Measurements from ENCODE around the gene CTU1.

CTU1 gene

GRCh38 chr19:51093510-51094345 is 14.5 kb downstream of the CTU1 start:
- ATAC-seq (replicated peaks) (no peak), DNase-seq (no peak)
- Mint-ChIP-seq H3K9me3 (no peaks in the 10 kb centered on the region), H3K36me3 (ENCODE audit: insufficient read depth) (no peaks in the 10 kb centered on the region), H3K27me3 (no peaks in the 10 kb centered on the region), H3K4me3 (no peak overlapping the region), H3K27ac (peak overlapping the region; percentile 21 to 66), H3K4me1 (ENCODE audit: low read depth in 2 of 2) (peaks cover 11 to 17% of the 10 kb centered on the region in 2 donors)

GRCh38 chr19:51093101-51093500 is 15.1 kb downstream of the CTU1 start:
- Mint-ChIP-seq H3K36me3 (ENCODE audit: insufficient read depth) (no peaks in the 10 kb centered on the region), H3K4me3 (no peak overlapping the region), H3K4me1 (ENCODE audit: low read depth in 2 of 2) (peaks cover 11 to 17% of the 10 kb centered on the region in 2 donors), H3K27me3 (no peaks in the 10 kb centered on the region), H3K27ac (peak overlapping the region; percentile 21 to 66), H3K9me3 (no peaks in the 10 kb centered on the region)
- ATAC-seq (replicated peaks) (no peak), DNase-seq (no peak)

- no peak overlapping the region for H3K27ac Mint-ChIP-seq
- H3K4me3 Mint-ChIP-seq: no peak overlapping the region
- H3K9me3 Mint-ChIP-seq: no peaks in the 10 kb centered on the region
- no peaks in the 10 kb centered on the region for H3K36me3 Mint-ChIP-seq (ENCODE audit: insufficient read depth)
- no peaks in the 10 kb centered on the region for H3K27me3 Mint-ChIP-seq
- H3K4me1 Mint-ChIP-seq (ENCODE audit: low read depth in 2 of 2): peaks cover 7 to 14% of the 10 kb centered on the region in 2 donors
- ATAC-seq (replicated peaks) (no peak), DNase-seq (no peak)
Measured at GRCh38 chr19:51091895-51092873, 16.0 kb downstream of the CTU1 start.

- ATAC-seq (replicated peaks) (no peak), DNase-seq (no peak)
- Mint-ChIP-seq H3K4me1 (ENCODE audit: low read depth in 2 of 2) (peaks cover 2 to 9% of the 10 kb centered on the region in 2 donors), H3K27me3 (no peaks in the 10 kb centered on the region), H3K36me3 (ENCODE audit: insufficient read depth) (no peaks in the 10 kb centered on the region), H3K9me3 (no peaks in the 10 kb centered on the region), H3K4me3 (no peak overlapping the region), H3K27ac (no peak overlapping the region)
Measured at GRCh38 chr19:51091126-51091525, 17.1 kb downstream of the CTU1 start.

GRCh38 chr19:51090471-51090870 is 17.7 kb downstream of the CTU1 start:
- ATAC-seq (replicated peaks): no peak
- Mint-ChIP-seq H3K9me3 (no peaks in the 10 kb centered on the region), H3K27ac (peak overlapping the region in 1 of 2 donors; percentile 13)

GRCh38 chr19:51089786-51090185 is 18.4 kb downstream of the CTU1 start:
- Mint-ChIP-seq H3K4me3 (no peak overlapping the region), H3K27ac (peak overlapping the region in 1 of 2 donors; percentile 13), H3K4me1 (ENCODE audit: low read depth in 2 of 2) (peaks cover 2 to 9% of the 10 kb centered on the region in 2 donors), H3K9me3 (no peaks in the 10 kb centered on the region), H3K36me3 (ENCODE audit: insufficient read depth) (peaks cover 4% of the 10 kb centered on the region), H3K27me3 (no peaks in the 10 kb centered on the region)
- no peak for ATAC-seq (replicated peaks)
- DNase-seq: no peak

More at GRCh38 chr19:51090471-51090870, 17.7 kb downstream of the CTU1 start:
- H3K4me3 Mint-ChIP-seq: no peak overlapping the region
- no peak for DNase-seq
- no peaks in the 10 kb centered on the region for H3K36me3 Mint-ChIP-seq (ENCODE audit: insufficient read depth)
- H3K4me1 Mint-ChIP-seq (ENCODE audit: low read depth in 2 of 2): peaks cover 2 to 9% of the 10 kb centered on the region in 2 donors
- H3K27me3 Mint-ChIP-seq: no peaks in the 10 kb centered on the region

GRCh38 chr19:51086153-51086850 is 21.9 kb downstream of the CTU1 start:
- no peak for ATAC-seq (replicated peaks)
- H3K27me3 Mint-ChIP-seq: peaks cover 26 to 33% of the 10 kb centered on the region in 2 donors
- no peak for DNase-seq
- peak overlapping the region in 1 of 2 donors; percentile 11 for H3K27ac Mint-ChIP-seq
- H3K4me1 Mint-ChIP-seq (ENCODE audit: low read depth in 2 of 2): peaks cover 0 to 3% of the 10 kb centered on the region in 2 donors
- no peak overlapping the region for H3K4me3 Mint-ChIP-seq
- no peaks in the 10 kb centered on the region for H3K9me3 Mint-ChIP-seq
- peaks cover 4% of the 10 kb centered on the region for H3K36me3 Mint-ChIP-seq (ENCODE audit: insufficient read depth)

GRCh38 chr19:51084505-51084904 is 23.7 kb downstream of the CTU1 start:
- DNase-seq: no peak
- Mint-ChIP-seq H3K27me3 (peaks cover 26 to 33% of the 10 kb centered on the region in 2 donors), H3K9me3 (no peaks in the 10 kb centered on the region), H3K27ac (no peak overlapping the region), H3K36me3 (ENCODE audit: insufficient read depth) (peaks cover 4% of the 10 kb centered on the region), H3K4me3 (no peak overlapping the region), H3K4me1 (ENCODE audit: low read depth in 2 of 2) (peaks cover 0 to 1% of the 10 kb centered on the region in 2 donors)
- ATAC-seq (replicated peaks): no peak

- no peak for ATAC-seq (replicated peaks)
- Mint-ChIP-seq H3K27ac (no peak overlapping the region), H3K4me3 (no peak overlapping the region), H3K27me3 (peaks cover 26 to 33% of the 10 kb centered on the region in 2 donors), H3K9me3 (no peaks in the 10 kb centered on the region), H3K4me1 (ENCODE audit: low read depth in 2 of 2) (peaks cover 0 to 1% of the 10 kb centered on the region in 2 donors), H3K36me3 (ENCODE audit: insufficient read depth) (peaks cover 4% of the 10 kb centered on the region)
- DNase-seq: no peak
Measured at GRCh38 chr19:51083783-51084182, 24.4 kb downstream of the CTU1 start.

GRCh38 chr19:51083181-51083580 is 25.0 kb downstream of the CTU1 start:
- H3K9me3 Mint-ChIP-seq: no peaks in the 10 kb centered on the region
- no peak for DNase-seq
- H3K27me3 Mint-ChIP-seq: peaks cover 26 to 33% of the 10 kb centered on the region in 2 donors
- H3K27ac Mint-ChIP-seq: no peak overlapping the region
- H3K4me3 Mint-ChIP-seq: no peak overlapping the region
- ATAC-seq (replicated peaks): no peak
- peaks cover 0 to 1% of the 10 kb centered on the region in 2 donors for H3K4me1 Mint-ChIP-seq (ENCODE audit: low read depth in 2 of 2)
- peaks cover 4% of the 10 kb centered on the region for H3K36me3 Mint-ChIP-seq (ENCODE audit: insufficient read depth)

- DNase-seq (no peak), ATAC-seq (replicated peaks) (no peak)
- H3K27me3 Mint-ChIP-seq: peaks cover 26 to 33% of the 10 kb centered on the region in 2 donors
- no peak within 1 kb of the TSS for H3K4me3 Mint-ChIP-seq
- H3K27ac Mint-ChIP-seq: no peak within 1 kb of the TSS
- peaks cover 4% of the 10 kb centered on the region for H3K36me3 Mint-ChIP-seq (ENCODE audit: insufficient read depth)
- H3K4me1 Mint-ChIP-seq (ENCODE audit: low read depth in 2 of 2): peaks cover 0 to 1% of the 10 kb centered on the region in 2 donors
- H3K9me3 Mint-ChIP-seq: no peaks in the 10 kb centered on the region
Measured at GRCh38 chr19:51082611-51083010, 25.6 kb downstream of the CTU1 start, which contains the start of gene KLK14. Gene KLK14 (minus strand): TSS chr19:51082887. CDS start chr19:51082614, 273 bp downstream.

GRCh38 chr19:51081476-51081875 is 26.7 kb downstream of the CTU1 start:
- Mint-ChIP-seq H3K4me3 (no peak overlapping the region), H3K27me3 (peaks cover 28 to 33% of the 10 kb centered on the region in 2 donors), H3K27ac (no peak overlapping the region), H3K9me3 (no peaks in the 10 kb centered on the region), H3K4me1 (ENCODE audit: low read depth in 2 of 2) (peaks cover 0 to 1% of the 10 kb centered on the region in 2 donors), H3K36me3 (ENCODE audit: insufficient read depth) (peaks cover 4% of the 10 kb centered on the region)
- no peak for DNase-seq
- no peak for ATAC-seq (replicated peaks)

Measured in effector memory CD8-positive, alpha-beta T cell (primary cell).